Breast epithelium (tissue), 4 donors: ENCODE results near the gene SYT4. TPM values are rescaled to one million over a fixed set of nuclear protein-coding genes. Genes with fewer than 3 reads are reported as not detected.
A peak's percentile ranks its signal among the peaks of the same experiment; 100 is the strongest.

Experiments
- DNase-seq, 2 donors: peaks; one replicate each; pipeline ENCODE4 v3.0.0-alpha.2; 2019; ENCODE audit warnings: low spot score in 2 of 2
- H3K27ac ChIP-seq, 2 donors: fragments of 200-600 bp; sonication (generic) in 1 of 2; one replicate each; pipeline ENCODE4 v1.5.1; 2016 to 2019; ENCODE audit warnings: mild to moderate bottlenecking in 1 of 2
- H3K27me3 ChIP-seq, 2 donors: fragments of 200-600 bp; sonication (generic) in 1 of 2; one replicate each; pipeline versions ENCODE4 v1.5.1 to v1.6.0; 2017 to 2019; ENCODE audit warnings: control low read depth in 1 of 2, mild to moderate bottlenecking in 1 of 2
- H3K36me3 ChIP-seq: fragments of 200-600 bp; one replicate; pipeline ENCODE4 v1.5.1; 2019
- H3K4me1 ChIP-seq, 2 donors: fragments of 200-600 bp; sonication (generic); one replicate each; pipeline ENCODE4 v1.5.1; 2016 to 2019; ENCODE audit warnings: control low read depth in 1 of 2
- H3K4me3 ChIP-seq, 3 donors: fragments of 200-600 bp; sonication (generic); 1 replicate in 2 of 3; 2 replicates in 1 of 3; pipeline ENCODE4 v1.5.1; 2016 to 2019; ENCODE audit warnings: mild to moderate bottlenecking in 3 of 3, moderate library complexity in 2 of 3
- H3K9me3 ChIP-seq, 2 donors: fragments of 200-600 bp; sonication (generic) in 1 of 2; one replicate each; pipeline ENCODE4 v1.5.1; 2016 to 2019; ENCODE audit warnings: control low read depth in 1 of 2
- POLR2A ChIP-seq: fragments of 450-650 bp; IDR thresholded peaks from one replicate; pipeline ENCODE4 v1.6.1; 2016; ENCODE audit warnings: antibody characterized with exemption, mild to moderate bottlenecking, moderate library complexity
- POLR2AphosphoS5 ChIP-seq, 3 donors: sonication (generic); formaldehyde crosslinking; IDR thresholded peaks; one replicate each; pipeline ENCODE4 v1.6.1; 2017; ENCODE audit warnings: antibody characterized with exemption in 3 of 3
- intact Hi-C: fragments of 100-400 bp; cut with DNase I; formaldehyde crosslinking; loops from one replicate; pipeline ENCODE4 v1.15.1; 2023; ENCODE audit warnings: low total_unique reads
- total RNA-seq, 3 donors: library from RNA; depleted of rRNA; stranded (reverse); fragments of >200 nt; gene quantifications; one replicate each; pipeline ENCODE4 v1.1.0, GENCODE V29; 2016
- TF ChIP-seq, protein P1 (sequence below), 3 donors: fragments of 450-650 bp; IDR thresholded peaks; one replicate each; pipeline ENCODE4 v1.5.1; 2016 to 2017; ENCODE audit warnings: antibody characterized with exemption in 3 of 3, mild to moderate bottlenecking in 3 of 3, moderate library complexity in 3 of 3

Gene SYT4
- total RNA-seq, 3 donors from 2014 or later, result 2.9 TPM; not detected in 2

DNA sequence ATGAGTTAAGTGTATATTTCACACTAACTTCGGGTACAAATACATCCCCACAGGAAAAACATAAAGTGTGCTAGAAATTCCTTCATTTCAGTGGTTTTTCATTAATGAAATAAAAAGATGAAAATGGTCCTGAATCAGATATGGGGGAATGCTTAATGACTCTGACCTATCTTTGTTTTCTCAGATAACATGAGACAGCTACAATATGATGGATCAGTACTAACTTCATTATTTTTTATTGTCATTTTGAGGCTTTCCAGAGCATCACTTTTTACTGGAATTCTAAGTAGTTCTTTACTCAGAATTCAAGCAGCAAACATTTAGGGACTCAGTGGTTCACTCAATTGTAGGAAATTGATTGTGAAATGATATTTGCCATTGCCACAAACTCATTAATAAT lies 2.8 kb downstream of the SYT4 start:
- H3K9me3 ChIP-seq, result no peaks in the 10 kb centered on the region
- no peak for TF ChIP-seq POLR2AphosphoS5 (IDR thresholded peaks at IDR 0.05)
- TF ChIP-seq, protein P1, sequence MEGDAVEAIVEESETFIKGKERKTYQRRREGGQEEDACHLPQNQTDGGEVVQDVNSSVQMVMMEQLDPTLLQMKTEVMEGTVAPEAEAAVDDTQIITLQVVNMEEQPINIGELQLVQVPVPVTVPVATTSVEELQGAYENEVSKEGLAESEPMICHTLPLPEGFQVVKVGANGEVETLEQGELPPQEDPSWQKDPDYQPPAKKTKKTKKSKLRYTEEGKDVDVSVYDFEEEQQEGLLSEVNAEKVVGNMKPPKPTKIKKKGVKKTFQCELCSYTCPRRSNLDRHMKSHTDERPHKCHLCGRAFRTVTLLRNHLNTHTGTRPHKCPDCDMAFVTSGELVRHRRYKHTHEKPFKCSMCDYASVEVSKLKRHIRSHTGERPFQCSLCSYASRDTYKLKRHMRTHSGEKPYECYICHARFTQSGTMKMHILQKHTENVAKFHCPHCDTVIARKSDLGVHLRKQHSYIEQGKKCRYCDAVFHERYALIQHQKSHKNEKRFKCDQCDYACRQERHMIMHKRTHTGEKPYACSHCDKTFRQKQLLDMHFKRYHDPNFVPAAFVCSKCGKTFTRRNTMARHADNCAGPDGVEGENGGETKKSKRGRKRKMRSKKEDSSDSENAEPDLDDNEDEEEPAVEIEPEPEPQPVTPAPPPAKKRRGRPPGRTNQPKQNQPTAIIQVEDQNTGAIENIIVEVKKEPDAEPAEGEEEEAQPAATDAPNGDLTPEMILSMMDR (IDR thresholded peaks at IDR 0.05), result no peak
- no peak for TF ChIP-seq POLR2A
- H3K4me1 ChIP-seq, result no peaks in the 10 kb centered on the region
- intact Hi-C loops, result no loop called here
- no peak overlapping the region for H3K4me3 ChIP-seq
- H3K36me3 ChIP-seq, result no peaks in the 10 kb centered on the region
- no peak overlapping the region for H3K27ac ChIP-seq
- peaks cover 0 to 6% of the 10 kb centered on the region in 2 donors for H3K27me3 ChIP-seq
- no peak for DNase-seq

DNA sequence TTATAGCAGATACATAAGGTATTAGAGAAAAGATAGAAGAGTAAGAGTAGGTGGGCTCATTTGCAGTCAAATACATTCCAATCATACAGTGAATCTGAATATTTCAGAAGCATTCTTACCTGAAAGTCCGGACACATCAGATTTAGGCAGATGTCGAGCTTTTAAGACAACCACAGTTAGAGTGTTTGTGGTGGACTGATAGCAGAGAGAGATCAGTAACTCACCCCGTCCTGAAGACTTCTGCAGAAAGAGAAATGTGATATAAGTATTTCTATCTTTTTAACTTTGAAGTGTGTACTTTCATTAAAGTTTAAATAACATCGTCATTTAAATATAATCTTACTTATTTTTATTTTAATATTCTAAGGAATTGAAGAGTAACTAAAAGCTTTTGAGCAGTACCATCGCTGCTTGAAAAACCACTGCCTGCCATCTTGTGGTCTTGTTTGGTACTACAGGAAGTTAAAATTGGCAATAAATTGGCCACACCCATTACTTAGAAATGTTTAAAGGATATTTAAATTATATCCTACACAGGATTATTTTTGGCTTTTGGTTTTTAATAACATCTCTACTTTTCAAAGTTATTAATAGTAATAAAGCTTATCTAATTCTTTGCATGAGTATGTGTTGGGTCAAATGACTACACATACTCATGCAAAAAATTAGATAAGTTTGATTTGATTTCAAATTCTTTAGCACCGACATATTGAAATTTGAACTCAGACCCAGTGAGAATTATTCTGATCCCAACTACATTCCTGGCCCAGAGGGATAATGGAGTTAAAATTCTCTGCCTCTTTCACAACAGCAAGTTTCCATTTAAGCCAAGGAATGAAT lies 5.5 kb downstream of the SYT4 start:
- intact Hi-C loops, result no loop called here
- TF ChIP-seq, protein P1 (IDR thresholded peaks at IDR 0.05), result peak; percentile 53 to 69 (median 63)
- TF ChIP-seq POLR2A (no peak), POLR2AphosphoS5 (IDR thresholded peaks at IDR 0.05) (no peak)
- no peak for DNase-seq

DNA sequence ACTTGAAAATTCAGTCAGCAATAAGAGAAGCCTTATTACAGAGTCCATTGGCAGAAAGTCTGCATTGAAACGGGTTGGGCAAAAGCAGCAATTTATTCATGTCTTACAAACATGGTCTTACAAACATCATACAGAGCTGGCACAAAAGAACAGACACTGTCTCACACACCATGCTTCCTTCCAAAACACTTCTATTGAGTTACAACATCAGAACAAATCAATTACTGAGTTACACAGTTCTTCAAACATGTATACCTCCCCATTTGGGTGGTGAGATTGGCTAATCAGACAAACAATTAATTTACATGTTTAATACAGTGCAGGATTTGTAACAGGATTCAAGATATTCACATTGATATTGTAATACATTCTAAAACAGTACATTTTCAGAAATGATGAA lies 9.5 kb downstream of the SYT4 start:
- H3K36me3 ChIP-seq, result no peaks in the 10 kb centered on the region

More for the DNA sequence above, 5.5 kb downstream of the SYT4 start:
- H3K4me3 ChIP-seq, result no peak overlapping the region
- H3K9me3 ChIP-seq, result no peaks in the 10 kb centered on the region
- no peaks in the 10 kb centered on the region for H3K4me1 ChIP-seq
- no peaks in the 10 kb centered on the region for H3K36me3 ChIP-seq
- no peak overlapping the region for H3K27ac ChIP-seq
- H3K27me3 ChIP-seq, result peaks cover 0 to 6% of the 10 kb centered on the region in 2 donors

DNA sequence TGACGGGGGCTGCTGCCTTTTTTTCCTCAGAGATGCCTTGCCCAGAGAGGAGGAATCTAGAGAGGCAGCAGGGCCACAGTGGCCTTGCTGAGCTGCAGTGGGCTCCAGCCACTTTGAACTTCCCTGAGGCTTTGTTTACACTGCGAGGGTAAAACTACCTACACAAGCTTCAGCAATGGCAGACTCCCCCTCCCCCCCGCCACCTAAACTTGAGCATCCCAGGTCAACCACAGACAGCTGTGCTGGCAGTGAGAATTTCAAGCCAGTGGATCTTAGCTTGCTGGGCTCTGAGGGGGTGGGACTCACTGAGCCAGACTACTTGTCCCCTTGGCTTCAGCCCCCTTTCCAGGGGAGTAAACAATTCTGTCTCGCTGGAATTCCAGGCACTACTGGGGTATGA lies 11.8 kb downstream of the SYT4 start:
- no peak for DNase-seq
- Histone ChIP-seq H3K36me3 (no peaks in the 10 kb centered on the region), H3K4me1 (no peaks in the 10 kb centered on the region), H3K9me3 (peaks cover 0 to 3% of the 10 kb centered on the region in 2 donors), H3K27ac (no peak overlapping the region), H3K4me3 (no peak overlapping the region), H3K27me3 (no peaks in the 10 kb centered on the region)
- TF ChIP-seq, protein P1 (IDR thresholded peaks at IDR 0.05), result no peak
- TF ChIP-seq POLR2AphosphoS5 (IDR thresholded peaks at IDR 0.05) (no peak), POLR2A (no peak)
- intact Hi-C loops, result no loop called here

More for the DNA sequence above, 9.5 kb downstream of the SYT4 start:
- intact Hi-C loops, result no loop called here
- DNase-seq, result no peak
- TF ChIP-seq POLR2A (no peak), POLR2AphosphoS5 (IDR thresholded peaks at IDR 0.05) (no peak)
- TF ChIP-seq, protein P1 (IDR thresholded peaks at IDR 0.05), result no peak
- Histone ChIP-seq H3K4me1 (no peaks in the 10 kb centered on the region), H3K9me3 (no peaks in the 10 kb centered on the region), H3K4me3 (no peak overlapping the region), H3K27ac (no peak overlapping the region), H3K27me3 (no peaks in the 10 kb centered on the region)

DNA sequence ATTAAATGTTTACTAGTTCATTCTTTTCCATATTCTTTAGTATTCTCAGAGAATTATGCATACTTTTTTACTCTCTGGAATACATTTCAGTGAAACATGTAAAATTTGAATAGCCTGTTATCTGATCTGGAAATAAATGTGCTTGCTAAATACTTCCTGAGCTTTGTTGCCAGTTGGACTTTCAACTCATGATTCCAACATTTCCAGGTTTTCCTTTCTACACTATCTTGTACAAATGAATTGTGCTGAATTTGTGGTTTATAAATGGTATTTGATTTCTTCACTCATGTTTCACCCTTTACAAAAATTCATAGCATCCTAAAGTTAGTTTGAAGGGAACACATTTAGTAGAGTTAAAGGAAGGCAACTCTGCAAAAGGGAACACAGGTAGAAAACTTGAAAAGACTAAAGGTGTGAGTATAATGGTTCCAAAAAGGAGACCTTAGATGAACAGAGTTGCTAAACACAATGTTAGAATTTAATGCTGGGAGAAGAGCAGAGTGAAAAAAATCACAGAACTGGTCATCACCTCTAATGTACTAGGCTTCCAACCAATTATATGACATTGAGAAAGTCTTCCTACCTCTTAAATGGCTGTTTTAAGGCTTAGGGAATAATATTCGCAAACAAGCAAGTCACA lies 28.6 kb downstream of the SYT4 start:
- DNase-seq, result no peak
- Histone ChIP-seq H3K9me3 (no peaks in the 10 kb centered on the region), H3K36me3 (no peaks in the 10 kb centered on the region), H3K27ac (no peak overlapping the region), H3K27me3 (no peaks in the 10 kb centered on the region), H3K4me1 (no peaks in the 10 kb centered on the region), H3K4me3 (no peak overlapping the region)
- TF ChIP-seq POLR2AphosphoS5 (IDR thresholded peaks at IDR 0.05) (no peak), POLR2A (no peak)
- TF ChIP-seq, protein P1 (IDR thresholded peaks at IDR 0.05), result no peak
- intact Hi-C loops, result no loop called here
